Ascending aorta (tissue), 2 donors: ENCODE measurements around the gene DHX35. TPM values are rescaled to one million over a fixed set of nuclear protein-coding genes. Genes with fewer than 3 reads are reported as not detected.

ENCODE experiments used
- DNase-seq, 2 donors: peaks; one replicate each; pipeline ENCODE4 v3.0.0-alpha.2; 2019; ENCODE audit warnings: low spot score in 2 of 2
- H3K27ac ChIP-seq, 2 donors: fragments of 200-600 bp; sonication (generic); one replicate each; pipeline ENCODE4 v1.5.1; 2016 to 2017; ENCODE audit warnings: mild to moderate bottlenecking in 1 of 2
- H3K27me3 ChIP-seq: fragments of 200-600 bp; sonication (generic); one replicate; pipeline ENCODE4 v1.5.1; 2017
- H3K36me3 ChIP-seq, 2 donors: fragments of 200-600 bp; sonication (generic); one replicate each; pipeline ENCODE4 v1.5.1; 2016
- H3K4me1 ChIP-seq, 2 donors: fragments of 200-600 bp; sonication (generic); one replicate each; pipeline ENCODE4 v1.5.1; 2016 to 2017; ENCODE audit warnings: mild to moderate bottlenecking in 1 of 2
- H3K4me3 ChIP-seq, 2 donors: fragments of 200-600 bp; sonication (generic); one replicate each; pipeline ENCODE4 v1.5.1; 2016 to 2017; ENCODE audit warnings: mild to moderate bottlenecking in 1 of 2
- H3K9me3 ChIP-seq, 2 donors: fragments of 200-600 bp; sonication (generic); one replicate each; pipeline ENCODE4 v1.5.1; 2016
- intact Hi-C: fragments of 100-400 bp; cut with DNase I; formaldehyde crosslinking; loops from one replicate; pipeline ENCODE4 v1.15.1; 2023
- total RNA-seq: library from RNA; depleted of rRNA; stranded (reverse); fragments of >200 nt; gene quantifications from one replicate; pipeline ENCODE4 v1.1.0, GENCODE V29; 2016
- TF ChIP-seq, protein P1 (sequence below), 3 experiments: fragments of 200-600 bp in 2 of 3; fragments of 450-650 bp in 1 of 3; sonication (generic) in 2 of 3; IDR thresholded peaks; one replicate each; pipeline ENCODE4 v1.5.1; 2016 to 2019; ENCODE audit warnings: antibody characterized with exemption in 3 of 3, mild to moderate bottlenecking in 1 of 3, moderate library complexity in 1 of 3

DHX35 gene
- total RNA-seq, 1 donor from 2014 or later, result 35.3 TPM

- Histone ChIP-seq H3K4me3 (no peak overlapping the region), H3K9me3 (no peaks in the 10 kb centered on the region), H3K27me3 (no peaks in the 10 kb centered on the region), H3K27ac (no peak overlapping the region), H3K4me1 (no peaks in the 10 kb centered on the region), H3K36me3 (no peaks in the 10 kb centered on the region)
- DNase-seq, result no peak
- intact Hi-C loops, result no loop called here
- TF ChIP-seq, protein P1, sequence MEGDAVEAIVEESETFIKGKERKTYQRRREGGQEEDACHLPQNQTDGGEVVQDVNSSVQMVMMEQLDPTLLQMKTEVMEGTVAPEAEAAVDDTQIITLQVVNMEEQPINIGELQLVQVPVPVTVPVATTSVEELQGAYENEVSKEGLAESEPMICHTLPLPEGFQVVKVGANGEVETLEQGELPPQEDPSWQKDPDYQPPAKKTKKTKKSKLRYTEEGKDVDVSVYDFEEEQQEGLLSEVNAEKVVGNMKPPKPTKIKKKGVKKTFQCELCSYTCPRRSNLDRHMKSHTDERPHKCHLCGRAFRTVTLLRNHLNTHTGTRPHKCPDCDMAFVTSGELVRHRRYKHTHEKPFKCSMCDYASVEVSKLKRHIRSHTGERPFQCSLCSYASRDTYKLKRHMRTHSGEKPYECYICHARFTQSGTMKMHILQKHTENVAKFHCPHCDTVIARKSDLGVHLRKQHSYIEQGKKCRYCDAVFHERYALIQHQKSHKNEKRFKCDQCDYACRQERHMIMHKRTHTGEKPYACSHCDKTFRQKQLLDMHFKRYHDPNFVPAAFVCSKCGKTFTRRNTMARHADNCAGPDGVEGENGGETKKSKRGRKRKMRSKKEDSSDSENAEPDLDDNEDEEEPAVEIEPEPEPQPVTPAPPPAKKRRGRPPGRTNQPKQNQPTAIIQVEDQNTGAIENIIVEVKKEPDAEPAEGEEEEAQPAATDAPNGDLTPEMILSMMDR (IDR thresholded peaks at IDR 0.05), result no peak
These were observed 110.5 kb downstream of the DHX35 start for GRCh38 chr20:39072653-39073052.

DNA sequence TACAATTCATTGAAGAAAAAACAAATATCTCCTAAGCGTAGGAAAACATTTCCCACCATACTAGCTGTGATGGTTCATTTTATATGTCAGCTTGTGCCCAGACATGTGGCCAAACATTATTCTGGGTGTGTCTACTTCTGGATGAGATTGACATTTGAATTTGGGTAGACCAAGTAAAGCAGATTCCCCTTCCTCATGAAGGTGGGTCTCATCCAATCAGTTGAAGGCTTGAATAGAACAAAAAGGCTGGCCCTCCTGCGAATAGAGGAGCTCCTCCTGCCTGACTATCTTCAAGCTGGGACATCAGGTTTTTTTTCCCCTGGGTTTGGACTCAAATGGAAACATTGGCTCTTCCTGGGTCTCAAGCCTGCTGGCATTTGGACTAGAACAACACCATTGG, 113.6 kb downstream of the DHX35 start:
- no peak for DNase-seq
- Histone ChIP-seq H3K4me1 (no peaks in the 10 kb centered on the region), H3K36me3 (no peaks in the 10 kb centered on the region), H3K9me3 (no peaks in the 10 kb centered on the region), H3K27ac (no peak overlapping the region), H3K4me3 (no peak overlapping the region), H3K27me3 (no peaks in the 10 kb centered on the region)
- TF ChIP-seq, protein P1 (IDR thresholded peaks at IDR 0.05), result no peak
- intact Hi-C loops, result no loop called here

DNA sequence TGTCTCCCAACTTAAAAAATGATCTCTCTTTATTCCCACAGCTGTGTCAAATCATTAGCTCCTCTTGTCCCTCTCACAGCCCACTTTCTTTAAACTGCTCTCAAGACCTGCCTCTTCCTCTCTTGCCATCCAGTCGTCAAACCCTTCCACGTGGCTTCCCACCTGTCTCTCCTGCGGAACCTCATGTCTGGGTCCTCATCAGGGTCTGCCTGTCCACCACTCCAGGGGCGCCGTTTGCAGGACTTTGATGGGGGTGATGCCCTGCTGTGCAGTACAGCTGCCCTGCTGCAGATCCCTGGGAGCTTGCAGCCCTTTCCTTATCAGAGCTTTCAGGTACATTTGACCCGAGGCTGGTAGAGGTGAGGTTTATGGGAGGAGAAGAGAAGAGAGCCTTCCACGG, 114.8 kb downstream of the DHX35 start:
- Histone ChIP-seq H3K9me3 (no peaks in the 10 kb centered on the region), H3K27ac (no peak overlapping the region), H3K36me3 (no peaks in the 10 kb centered on the region), H3K4me3 (no peak overlapping the region), H3K27me3 (no peaks in the 10 kb centered on the region), H3K4me1 (no peaks in the 10 kb centered on the region)
- intact Hi-C loops, result no loop called here
- DNase-seq, result no peak
- TF ChIP-seq, protein P1 (IDR thresholded peaks at IDR 0.05), result no peak

DNA sequence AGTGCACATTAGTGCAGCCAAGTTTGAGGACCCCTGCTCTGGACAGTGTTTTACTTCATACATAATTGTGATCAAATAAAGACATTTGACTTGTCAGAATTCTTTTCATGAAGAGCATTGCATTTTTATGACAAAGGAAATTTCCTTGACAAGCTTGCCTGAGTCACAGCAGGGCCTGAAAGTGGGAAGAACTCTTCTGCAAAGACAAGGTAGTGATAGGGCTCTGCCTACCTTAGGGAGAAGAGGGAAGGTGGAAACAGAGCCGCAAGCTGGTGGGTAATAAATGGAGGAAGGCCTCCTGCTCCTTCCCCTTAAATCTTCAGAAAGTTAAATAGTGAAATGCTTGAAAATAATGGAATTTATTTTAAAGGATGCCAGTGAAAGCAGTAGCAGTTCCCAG, 118.2 kb downstream of the DHX35 start:
- Histone ChIP-seq H3K27ac (no peak overlapping the region), H3K36me3 (no peaks in the 10 kb centered on the region), H3K9me3 (no peaks in the 10 kb centered on the region), H3K4me1 (no peaks in the 10 kb centered on the region), H3K27me3 (no peaks in the 10 kb centered on the region), H3K4me3 (no peak overlapping the region)
- no peak for DNase-seq
- intact Hi-C loops, result no loop called here
- TF ChIP-seq, protein P1 (IDR thresholded peaks at IDR 0.05), result no peak

DNA sequence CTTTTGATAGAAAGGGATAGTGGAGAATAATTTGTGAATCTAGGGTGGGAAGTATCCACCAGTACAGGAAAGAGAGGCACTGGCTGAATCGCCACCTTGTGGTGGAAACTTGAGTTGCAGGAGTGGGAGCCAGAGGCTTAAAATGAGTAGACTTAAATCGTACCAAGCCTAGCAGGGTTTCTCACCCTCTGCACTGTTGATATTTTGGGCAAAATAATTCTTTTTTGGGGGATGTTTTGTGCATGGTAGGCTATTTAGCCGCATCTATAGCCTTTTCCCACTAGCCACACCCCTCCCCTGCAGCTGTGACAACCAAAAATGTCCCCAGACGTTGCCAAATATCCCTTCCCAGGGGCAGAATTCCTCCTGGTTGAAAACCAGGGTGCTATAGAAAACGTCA, 119.1 kb downstream of the DHX35 start:
- Histone ChIP-seq H3K9me3 (no peaks in the 10 kb centered on the region), H3K4me3 (no peak overlapping the region), H3K36me3 (no peaks in the 10 kb centered on the region), H3K4me1 (no peaks in the 10 kb centered on the region), H3K27me3 (no peaks in the 10 kb centered on the region), H3K27ac (no peak overlapping the region)
- intact Hi-C loops, result loop anchor here (1.0 kb wide), 1 partner anchor 31 kb away; no protein-coding TSS in a partner anchor
- peak; percentile 14 to 88 for DNase-seq
- TF ChIP-seq, protein P1 (IDR thresholded peaks at IDR 0.05), result peak; percentile 59 to 86 (median 81)
